Measurements from ENCODE around the gene EVPL. TPM values are rescaled to one million over a fixed set of nuclear protein-coding genes. Genes with fewer than 3 reads are reported as not detected.
A peak's percentile ranks its signal among the peaks of the same experiment; 100 is the strongest.

Gene EVPL
- total RNA-seq, 1 donor from 2014 or later: 46.8 TPM

DNA sequence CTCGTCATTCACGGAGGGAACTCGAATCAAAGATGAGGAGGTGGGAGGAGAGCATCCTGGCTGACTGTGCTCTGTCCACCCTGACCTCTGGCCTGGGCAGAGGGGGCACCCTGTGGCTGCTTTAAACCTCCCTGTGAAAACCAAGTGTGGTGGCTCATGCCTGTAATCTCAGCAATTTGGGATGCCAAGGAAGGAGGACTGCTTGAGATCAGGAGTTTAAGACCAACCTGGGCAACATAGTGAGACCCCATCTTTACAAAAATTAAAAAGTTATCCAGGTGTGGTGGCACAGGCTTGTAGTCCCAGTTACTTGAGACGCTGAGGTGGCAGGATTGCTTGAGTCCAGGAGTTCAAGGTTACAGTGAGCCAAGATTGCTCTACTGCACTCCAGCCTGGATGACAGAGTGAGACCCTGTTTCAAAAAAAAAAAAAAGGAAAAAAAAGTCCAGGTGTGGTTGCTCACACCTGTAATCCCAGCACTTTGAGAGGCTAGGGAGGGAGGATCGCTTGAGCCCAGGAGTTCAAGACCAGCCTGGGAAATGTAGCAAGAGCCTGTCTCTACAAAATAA lies 32.2 kb downstream of the EVPL start:
- no peak for ATAC-seq
- intact Hi-C loops (cut with DNase I): no loop called here
- H3K9me3 ChIP-seq: no peaks in the 10 kb centered on the region
- TF ChIP-seq, protein P1, sequence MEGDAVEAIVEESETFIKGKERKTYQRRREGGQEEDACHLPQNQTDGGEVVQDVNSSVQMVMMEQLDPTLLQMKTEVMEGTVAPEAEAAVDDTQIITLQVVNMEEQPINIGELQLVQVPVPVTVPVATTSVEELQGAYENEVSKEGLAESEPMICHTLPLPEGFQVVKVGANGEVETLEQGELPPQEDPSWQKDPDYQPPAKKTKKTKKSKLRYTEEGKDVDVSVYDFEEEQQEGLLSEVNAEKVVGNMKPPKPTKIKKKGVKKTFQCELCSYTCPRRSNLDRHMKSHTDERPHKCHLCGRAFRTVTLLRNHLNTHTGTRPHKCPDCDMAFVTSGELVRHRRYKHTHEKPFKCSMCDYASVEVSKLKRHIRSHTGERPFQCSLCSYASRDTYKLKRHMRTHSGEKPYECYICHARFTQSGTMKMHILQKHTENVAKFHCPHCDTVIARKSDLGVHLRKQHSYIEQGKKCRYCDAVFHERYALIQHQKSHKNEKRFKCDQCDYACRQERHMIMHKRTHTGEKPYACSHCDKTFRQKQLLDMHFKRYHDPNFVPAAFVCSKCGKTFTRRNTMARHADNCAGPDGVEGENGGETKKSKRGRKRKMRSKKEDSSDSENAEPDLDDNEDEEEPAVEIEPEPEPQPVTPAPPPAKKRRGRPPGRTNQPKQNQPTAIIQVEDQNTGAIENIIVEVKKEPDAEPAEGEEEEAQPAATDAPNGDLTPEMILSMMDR (IDR thresholded peaks at IDR 0.05): no peak
- peaks cover 13% of the 10 kb centered on the region for H3K4me1 ChIP-seq
- DNase-seq: no peak
- H3K36me3 ChIP-seq: peaks cover 11% of the 10 kb centered on the region
- no peaks in the 10 kb centered on the region for H3K27me3 ChIP-seq
- H3K27ac ChIP-seq: no peak overlapping the region
- H3K4me3 ChIP-seq: no peak overlapping the region

DNA sequence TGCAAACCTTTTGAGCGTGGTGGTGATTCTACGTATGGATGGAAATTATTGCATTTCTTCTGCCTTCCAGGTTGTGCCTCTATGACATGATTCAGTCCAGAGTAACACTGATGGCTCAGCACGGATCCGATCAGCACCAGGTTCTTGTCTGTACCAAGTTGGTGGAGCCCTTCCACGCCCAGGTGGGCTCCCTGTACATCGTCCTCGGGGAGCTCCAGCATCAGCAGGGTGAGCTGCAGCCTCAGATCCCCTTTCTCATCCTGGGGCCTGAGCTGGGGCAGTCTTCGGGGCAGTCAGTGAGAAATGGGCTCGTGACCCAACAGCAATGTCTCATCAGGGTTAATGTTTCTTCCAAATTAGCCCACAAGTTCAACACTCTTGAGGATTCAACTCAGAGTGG lies 35.7 kb downstream of the EVPL start:
- Histone ChIP-seq H3K36me3 (peaks cover 11% of the 10 kb centered on the region), H3K4me3 (no peak overlapping the region), H3K4me1 (no peaks in the 10 kb centered on the region), H3K27me3 (no peaks in the 10 kb centered on the region), H3K9me3 (no peaks in the 10 kb centered on the region), H3K27ac (no peak overlapping the region)
- DNase-seq (no peak), ATAC-seq (no peak)
- intact Hi-C loops (cut with DNase I): no loop called here
- TF ChIP-seq, protein P1 (IDR thresholded peaks at IDR 0.05): no peak

GRCh38 chr17:75987041-75987440 lies 40.1 kb downstream of the EVPL start:
- ATAC-seq: no peak
- intact Hi-C loops (cut with DNase I): no loop called here
- DNase-seq: peak; percentile 16
- TF ChIP-seq, protein P1 (IDR thresholded peaks at IDR 0.05): no peak
- H3K36me3 ChIP-seq: no peaks in the 10 kb centered on the region
- H3K4me3 ChIP-seq: no peak overlapping the region
- no peak overlapping the region for H3K27ac ChIP-seq
- H3K4me1 ChIP-seq: peaks cover 25% of the 10 kb centered on the region
- no peaks in the 10 kb centered on the region for H3K9me3 ChIP-seq
- no peaks in the 10 kb centered on the region for H3K27me3 ChIP-seq

- no peak overlapping the region for H3K4me3 ChIP-seq
- no peak overlapping the region for H3K27ac ChIP-seq
- ATAC-seq (no peak), DNase-seq (no peak)
- TF ChIP-seq, protein P1 (IDR thresholded peaks at IDR 0.05): no peak
- no peaks in the 10 kb centered on the region for H3K9me3 ChIP-seq
- intact Hi-C loops (cut with DNase I): no loop called here
- peaks cover 34% of the 10 kb centered on the region for H3K4me1 ChIP-seq
- no peaks in the 10 kb centered on the region for H3K36me3 ChIP-seq
- H3K27me3 ChIP-seq: no peaks in the 10 kb centered on the region
Observed at GRCh38 chr17:75985986-75986385, 41.1 kb downstream of the EVPL start.

GRCh38 chr17:75983501-75984181 lies 43.5 kb downstream of the EVPL start:
- H3K4me1 ChIP-seq: peaks cover 43% of the 10 kb centered on the region
- intact Hi-C loops (cut with DNase I): no loop called here
- DNase-seq (peak; percentile 72), ATAC-seq (peak; percentile 15)
- TF ChIP-seq, protein P1 (IDR thresholded peaks at IDR 0.05): no peak
- no peaks in the 10 kb centered on the region for H3K27me3 ChIP-seq
- no peaks in the 10 kb centered on the region for H3K9me3 ChIP-seq
- H3K36me3 ChIP-seq: no peaks in the 10 kb centered on the region
- peak overlapping the region; percentile 63 for H3K27ac ChIP-seq
- no peak overlapping the region for H3K4me3 ChIP-seq
